Suprapubic skin (tissue), 4 donors: Measurements from ENCODE around the gene SMG1. TPM values are rescaled to one million over a fixed set of nuclear protein-coding genes. Genes with fewer than 3 reads are reported as not detected.
"Not testable (repeated sequence)": the region's sequence is repeated elsewhere in the genome, so short reads cannot be mapped to it uniquely, and the experiment has no call there.

Source experiments
- DNase-seq, 2 donors: peaks; one replicate each; pipeline ENCODE4 v3.0.0-alpha.2; 2019; ENCODE audit warnings: low spot score in 2 of 2
- H3K27ac ChIP-seq: fragments of 200-600 bp; sonication (generic); one replicate; pipeline ENCODE4 v1.5.1; 2019
- H3K27me3 ChIP-seq: fragments of 200-600 bp; sonication (generic); one replicate; pipeline ENCODE4 v1.5.1; 2019
- H3K36me3 ChIP-seq: fragments of 200-600 bp; sonication (generic); one replicate; pipeline ENCODE4 v1.5.1; 2019
- H3K4me1 ChIP-seq: fragments of 200-600 bp; sonication (generic); one replicate; pipeline ENCODE4 v1.5.1; 2019
- H3K4me3 ChIP-seq: fragments of 200-600 bp; sonication (generic); one replicate; pipeline ENCODE4 v1.5.1; 2019; ENCODE audit warnings: mild to moderate bottlenecking
- H3K9me3 ChIP-seq: fragments of 200-600 bp; sonication (generic); one replicate; pipeline ENCODE4 v1.5.1; 2019
- EP300 ChIP-seq: sonication (generic); formaldehyde crosslinking; IDR thresholded peaks from one replicate; pipeline ENCODE4 v1.6.1; 2017; ENCODE audit warnings: antibody characterized with exemption
- POLR2A ChIP-seq, 2 donors: fragments of 450-650 bp; IDR thresholded peaks; one replicate each; pipeline ENCODE4 v1.6.1; 2017; ENCODE audit warnings: antibody characterized with exemption in 2 of 2, mild to moderate bottlenecking in 2 of 2, moderate library complexity in 2 of 2
- POLR2AphosphoS5 ChIP-seq, 3 donors: sonication (generic); formaldehyde crosslinking; IDR thresholded peaks; one replicate each; pipeline ENCODE4 v1.6.1; 2017; ENCODE audit warnings: antibody characterized with exemption in 3 of 3
- WGBS: methylation state at CpG from one replicate; pipeline ENCODE4 v1.1.5; 2018; 5-methylcytosine and 5-hydroxymethylcytosine counted together
- total RNA-seq, 4 donors: library from RNA; depleted of rRNA; stranded (reverse); fragments of >200 nt; gene quantifications; one replicate each; pipeline ENCODE4 v1.1.0, GENCODE V29; 2016
- TF ChIP-seq, protein P1 (sequence below), 2 donors: fragments of 200-600 bp in 1 of 2; fragments of 450-650 bp in 1 of 2; sonication (generic) in 1 of 2; IDR thresholded peaks; one replicate each; pipeline ENCODE4 v1.5.1; 2016 to 2019; ENCODE audit warnings: antibody characterized with exemption in 2 of 2, mild to moderate bottlenecking in 1 of 2, moderate library complexity in 1 of 2

Gene SMG1
- total RNA-seq, 4 donors from 2014 or later, result 132 to 446 (median 158) TPM

GRCh38 chr16:18932243-18932987, 6.2 kb upstream of the SMG1 start:
- peak overlapping the region; percentile 53 for H3K27ac ChIP-seq
- TF ChIP-seq POLR2AphosphoS5 (IDR thresholded peaks at IDR 0.05) (no peak), POLR2A (IDR thresholded peaks at IDR 0.05) (no peak), EP300 (no peak)
- TF ChIP-seq, protein P1, sequence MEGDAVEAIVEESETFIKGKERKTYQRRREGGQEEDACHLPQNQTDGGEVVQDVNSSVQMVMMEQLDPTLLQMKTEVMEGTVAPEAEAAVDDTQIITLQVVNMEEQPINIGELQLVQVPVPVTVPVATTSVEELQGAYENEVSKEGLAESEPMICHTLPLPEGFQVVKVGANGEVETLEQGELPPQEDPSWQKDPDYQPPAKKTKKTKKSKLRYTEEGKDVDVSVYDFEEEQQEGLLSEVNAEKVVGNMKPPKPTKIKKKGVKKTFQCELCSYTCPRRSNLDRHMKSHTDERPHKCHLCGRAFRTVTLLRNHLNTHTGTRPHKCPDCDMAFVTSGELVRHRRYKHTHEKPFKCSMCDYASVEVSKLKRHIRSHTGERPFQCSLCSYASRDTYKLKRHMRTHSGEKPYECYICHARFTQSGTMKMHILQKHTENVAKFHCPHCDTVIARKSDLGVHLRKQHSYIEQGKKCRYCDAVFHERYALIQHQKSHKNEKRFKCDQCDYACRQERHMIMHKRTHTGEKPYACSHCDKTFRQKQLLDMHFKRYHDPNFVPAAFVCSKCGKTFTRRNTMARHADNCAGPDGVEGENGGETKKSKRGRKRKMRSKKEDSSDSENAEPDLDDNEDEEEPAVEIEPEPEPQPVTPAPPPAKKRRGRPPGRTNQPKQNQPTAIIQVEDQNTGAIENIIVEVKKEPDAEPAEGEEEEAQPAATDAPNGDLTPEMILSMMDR (IDR thresholded peaks at IDR 0.05), result no peak

DNA sequence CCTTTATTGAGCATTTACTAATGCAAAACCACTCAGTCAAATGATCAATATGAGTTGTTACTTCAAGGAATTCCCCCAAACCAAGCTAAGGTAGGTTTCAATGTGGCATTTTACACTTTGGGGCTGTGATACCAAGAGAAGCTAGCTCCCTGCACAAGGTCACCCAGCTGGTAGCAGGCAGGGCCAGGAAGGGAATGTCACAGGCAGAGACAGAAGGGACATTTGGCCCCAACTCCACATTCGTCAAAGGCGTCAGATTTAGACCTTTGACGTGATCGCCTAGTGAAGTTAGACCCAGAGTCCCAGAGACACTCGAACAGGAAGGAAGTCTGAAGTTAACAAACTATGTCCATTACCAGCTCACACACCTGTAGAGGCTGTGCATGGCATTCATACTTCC, 5.5 kb upstream of the SMG1 start:
- DNase-seq, result peak in 1 of 2 donors; percentile 43
- no peak for TF ChIP-seq EP300
- no peak for TF ChIP-seq POLR2AphosphoS5 (IDR thresholded peaks at IDR 0.05)
- TF ChIP-seq, protein P1 (IDR thresholded peaks at IDR 0.05), result no peak
- no peak for TF ChIP-seq POLR2A (IDR thresholded peaks at IDR 0.05)
- H3K27me3 ChIP-seq, result no peaks in the 10 kb centered on the region
- no peak overlapping the region for H3K4me3 ChIP-seq
- H3K4me1 ChIP-seq, result peaks cover 6% of the 10 kb centered on the region
- WGBS, result 58% methylated on average over 5 of the region's 5 CpGs
- no peaks in the 10 kb centered on the region for H3K9me3 ChIP-seq
- H3K27ac ChIP-seq, result no peak overlapping the region
- H3K36me3 ChIP-seq, result no peaks in the 10 kb centered on the region

More at GRCh38 chr16:18932243-18932987, 6.2 kb upstream of the SMG1 start:
- H3K4me3 ChIP-seq, result no peak overlapping the region
- no peaks in the 10 kb centered on the region for H3K4me1 ChIP-seq
- H3K36me3 ChIP-seq, result no peaks in the 10 kb centered on the region
- H3K27me3 ChIP-seq, result no peaks in the 10 kb centered on the region
- H3K9me3 ChIP-seq, result no peaks in the 10 kb centered on the region
- DNase-seq, result peak in 1 of 2 donors; percentile 20
- 60% methylated on average over 5 of the region's 5 CpGs for WGBS

GRCh38 chr16:18930095-18930494, 3.9 kb upstream of the SMG1 start:
- not testable (repeated sequence) for H3K27me3 ChIP-seq, H3K4me1 ChIP-seq, H3K9me3 ChIP-seq, DNase-seq, H3K4me3 ChIP-seq, H3K27ac ChIP-seq, H3K36me3 ChIP-seq
- WGBS, result 70% methylated on average over 4 of the region's 4 CpGs

DNA sequence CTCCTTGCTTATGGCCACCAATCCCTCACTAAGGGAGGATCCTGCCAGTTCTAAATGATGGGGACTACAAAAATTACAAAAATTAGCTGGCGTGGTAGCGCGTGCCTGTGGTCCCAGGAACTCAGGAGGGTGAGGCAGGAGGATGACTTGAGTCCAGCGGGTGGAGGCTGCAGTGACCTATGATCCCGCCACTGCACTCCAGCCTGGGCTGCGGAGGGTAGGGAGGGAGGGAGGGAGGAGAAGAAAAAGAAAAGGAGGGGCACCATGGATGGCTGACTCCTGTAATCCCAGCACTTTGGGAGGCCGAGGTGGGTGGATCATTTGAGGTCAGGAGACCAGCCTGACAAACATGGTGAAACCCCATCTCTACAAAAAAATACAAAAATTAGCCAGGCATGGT, 1.9 kb upstream of the SMG1 start:
- not testable (repeated sequence) for H3K27me3 ChIP-seq, H3K27ac ChIP-seq, H3K36me3 ChIP-seq, H3K4me3 ChIP-seq, DNase-seq, H3K9me3 ChIP-seq
- 93% methylated on average over 7 of the region's 7 CpGs for WGBS
- peaks cover 26% of the 10 kb centered on the region for H3K4me1 ChIP-seq

DNA sequence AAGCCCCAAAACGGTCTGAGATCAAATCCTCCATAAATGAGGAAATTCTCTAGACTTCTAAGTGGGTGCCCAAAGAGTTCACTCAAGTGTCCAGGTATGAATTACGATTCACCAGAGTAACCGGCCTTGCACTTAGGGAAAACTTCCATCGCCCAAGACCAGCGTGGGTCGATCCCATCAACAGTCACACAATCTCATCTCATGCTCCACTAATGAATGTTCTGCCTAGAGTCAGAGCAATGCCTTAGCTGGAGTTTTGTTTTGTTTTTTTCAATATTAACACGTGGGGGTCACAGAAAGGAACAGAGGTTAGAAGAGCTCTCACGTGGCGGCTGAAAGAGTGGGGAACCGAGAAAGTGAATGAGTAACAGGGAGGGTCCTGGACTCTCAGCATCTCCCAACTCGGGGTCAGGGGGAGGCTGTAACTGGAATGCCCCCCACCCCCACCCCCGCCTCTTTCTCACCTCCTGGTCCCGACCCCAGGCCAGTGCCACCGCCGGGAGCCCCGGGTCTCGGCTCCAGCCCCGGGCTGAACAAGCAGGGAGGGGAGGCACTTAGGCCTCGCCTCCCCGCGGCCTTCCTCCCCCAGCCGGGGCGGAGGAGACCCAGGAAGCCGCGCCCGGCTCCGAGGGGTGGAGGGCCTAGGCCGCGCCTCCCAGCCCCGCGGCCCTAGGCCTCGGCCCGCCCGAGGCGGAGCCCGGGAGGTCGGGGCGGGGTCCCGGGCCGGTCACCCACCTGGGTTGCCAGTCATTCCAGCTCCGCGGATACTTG, 808 bp downstream of the SMG1 start:
- H3K36me3 ChIP-seq, H3K27me3 ChIP-seq, H3K9me3 ChIP-seq: not testable (repeated sequence)
- peak in 1 of 2 donors; percentile 71 for DNase-seq
- H3K27ac ChIP-seq, result peak overlapping the region; percentile 98
- peak overlapping the region; percentile 84 for H3K4me3 ChIP-seq
- H3K4me1 ChIP-seq, result peaks cover 31% of the 10 kb centered on the region
- 0% methylated on average over 13 of the region's 42 CpGs for WGBS

- 8% methylated on average over 5 of the region's 5 CpGs for WGBS
These were observed 2.3 kb downstream of the SMG1 start for GRCh38 chr16:18923935-18924334.

DNA sequence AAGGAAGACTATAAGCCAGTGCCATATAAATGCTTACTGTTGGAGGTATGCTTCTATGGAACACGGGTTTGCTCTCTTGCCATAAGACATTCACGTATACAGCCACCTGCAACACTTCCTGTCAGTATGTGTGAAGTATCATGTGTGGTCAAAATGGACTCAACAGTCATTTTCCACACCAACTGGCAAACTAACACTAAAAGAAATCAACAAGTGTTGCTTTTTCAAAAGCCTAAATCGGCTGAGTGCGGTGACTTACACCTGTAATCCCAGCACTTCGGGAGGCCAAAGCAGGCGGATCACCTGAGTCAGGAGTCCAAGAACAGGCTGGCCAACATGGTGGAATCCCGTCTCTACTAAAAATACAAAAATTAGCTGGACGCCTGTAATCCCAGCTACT, 3.1 kb downstream of the SMG1 start:
- H3K36me3 ChIP-seq, H3K27me3 ChIP-seq, H3K4me3 ChIP-seq, H3K27ac ChIP-seq, DNase-seq, H3K9me3 ChIP-seq: not testable (repeated sequence)
- WGBS, result 89% methylated on average over 7 of the region's 8 CpGs
- H3K4me1 ChIP-seq, result peaks cover 35% of the 10 kb centered on the region

More at GRCh38 chr16:18923935-18924334, 2.3 kb downstream of the SMG1 start:
- Histone ChIP-seq H3K4me3 (peak overlapping the region; percentile 84), H3K4me1 (peaks cover 35% of the 10 kb centered on the region)
- H3K9me3 ChIP-seq, H3K27me3 ChIP-seq, H3K27ac ChIP-seq, DNase-seq, H3K36me3 ChIP-seq: not testable (repeated sequence)

GRCh38 chr16:18909585-18909984, 16.6 kb downstream of the SMG1 start:
- H3K27ac ChIP-seq, DNase-seq, H3K4me3 ChIP-seq, H3K9me3 ChIP-seq, H3K36me3 ChIP-seq, H3K27me3 ChIP-seq, H3K4me1 ChIP-seq: not testable (repeated sequence)
- 47% methylated on average over 2 of the region's 2 CpGs for WGBS

GRCh38 chr16:18908716-18909115, 17.5 kb downstream of the SMG1 start:
- H3K36me3 ChIP-seq, H3K4me3 ChIP-seq, H3K27ac ChIP-seq, DNase-seq, H3K27me3 ChIP-seq, H3K4me1 ChIP-seq, H3K9me3 ChIP-seq: not testable (repeated sequence)
- WGBS, result 89% methylated on average over 12 of the region's 12 CpGs

- H3K36me3 ChIP-seq, H3K27ac ChIP-seq, H3K4me3 ChIP-seq, H3K27me3 ChIP-seq, DNase-seq, H3K9me3 ChIP-seq: not testable (repeated sequence)
- WGBS, result 95% methylated on average over 7 of the region's 7 CpGs
- peaks cover 13% of the 10 kb centered on the region for H3K4me1 ChIP-seq
These were observed 23.4 kb downstream of the SMG1 start for GRCh38 chr16:18902778-18903177.

DNA sequence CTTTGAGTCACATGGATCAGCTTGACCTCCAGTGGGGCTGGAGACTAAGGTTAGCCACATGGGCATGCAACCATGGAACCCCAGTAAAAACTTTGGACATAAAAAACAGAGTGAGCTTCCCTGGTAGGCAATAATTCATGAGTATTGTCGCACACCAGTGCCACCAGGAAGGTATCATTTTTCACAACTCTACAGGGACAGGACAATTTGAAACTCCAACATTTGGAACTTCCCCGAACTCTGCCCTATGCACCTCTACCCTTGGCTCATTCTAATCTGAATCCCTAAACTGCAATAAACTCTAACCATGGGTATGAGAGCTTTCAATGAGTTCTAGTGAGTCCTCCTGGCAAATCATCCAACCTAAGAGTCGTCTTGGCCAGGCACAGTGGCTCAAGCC, 24.2 kb downstream of the SMG1 start:
- not testable (repeated sequence) for H3K27me3 ChIP-seq, H3K9me3 ChIP-seq, H3K4me3 ChIP-seq, DNase-seq, H3K27ac ChIP-seq, H3K36me3 ChIP-seq
- 84% methylated on average over 3 of the region's 3 CpGs for WGBS
- peaks cover 19% of the 10 kb centered on the region for H3K4me1 ChIP-seq
